ENCODE measurements around the gene EXOSC10. TPM values are rescaled to one million over a fixed set of nuclear protein-coding genes. Genes with fewer than 3 reads are reported as not detected.
A peak's percentile ranks its signal among the peaks of the same experiment; 100 is the strongest.

Gene EXOSC10
- 55.8 TPM for polyA plus RNA-seq (2013, experiment 1 of 2; ENCODE audit: insufficient read length)
- 50.9 TPM for polyA plus RNA-seq (2013, experiment 2 of 2; ENCODE audit: insufficient read length)

DNA sequence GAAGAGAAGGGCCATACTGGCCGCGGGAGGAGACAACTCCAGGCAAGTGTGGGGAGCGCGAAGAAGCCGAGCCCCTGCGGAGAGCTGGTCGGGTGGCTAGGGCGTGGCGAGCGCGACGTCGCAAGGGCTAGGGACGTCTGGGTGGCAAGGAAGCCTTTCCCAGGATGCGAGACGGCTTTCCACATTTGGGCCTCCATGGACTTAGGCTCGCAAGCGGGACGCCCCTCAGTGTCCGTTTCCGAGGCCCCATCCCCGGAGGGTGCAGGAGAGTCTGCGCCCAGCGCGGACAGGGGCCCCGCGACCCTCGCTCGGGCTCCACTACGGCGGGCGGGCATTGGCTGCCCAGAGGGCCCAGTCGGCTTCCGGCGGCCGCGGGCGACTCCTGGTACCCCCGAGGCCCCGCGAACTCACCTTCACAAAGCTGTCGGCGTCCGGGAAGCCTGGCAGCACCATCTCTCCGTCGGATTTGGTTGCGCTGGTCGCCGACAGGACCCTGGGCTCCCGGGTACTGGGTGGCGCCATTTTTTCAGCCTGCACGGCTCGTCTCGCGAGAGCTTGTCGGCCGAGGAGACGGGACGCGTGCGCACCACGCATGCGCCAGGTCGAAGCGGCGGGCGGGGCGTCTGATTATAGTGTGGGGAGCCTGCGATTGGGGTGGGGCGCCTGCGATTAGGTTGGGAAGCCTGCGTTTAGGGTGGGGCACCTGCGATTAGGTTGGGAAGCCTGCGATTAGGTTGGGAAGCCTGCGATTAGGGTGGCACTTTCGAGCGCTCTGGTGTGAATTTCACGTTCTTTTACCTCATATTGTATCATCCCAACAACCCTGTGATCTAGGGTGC lies at the start of gene EXOSC10:
TSS of gene EXOSC10 (minus strand) at position 560 of the 839 bp plus-strand sequence. CDS start at position 522, 38 bp downstream.
- DNase-seq, result peak; percentile 91

DNA sequence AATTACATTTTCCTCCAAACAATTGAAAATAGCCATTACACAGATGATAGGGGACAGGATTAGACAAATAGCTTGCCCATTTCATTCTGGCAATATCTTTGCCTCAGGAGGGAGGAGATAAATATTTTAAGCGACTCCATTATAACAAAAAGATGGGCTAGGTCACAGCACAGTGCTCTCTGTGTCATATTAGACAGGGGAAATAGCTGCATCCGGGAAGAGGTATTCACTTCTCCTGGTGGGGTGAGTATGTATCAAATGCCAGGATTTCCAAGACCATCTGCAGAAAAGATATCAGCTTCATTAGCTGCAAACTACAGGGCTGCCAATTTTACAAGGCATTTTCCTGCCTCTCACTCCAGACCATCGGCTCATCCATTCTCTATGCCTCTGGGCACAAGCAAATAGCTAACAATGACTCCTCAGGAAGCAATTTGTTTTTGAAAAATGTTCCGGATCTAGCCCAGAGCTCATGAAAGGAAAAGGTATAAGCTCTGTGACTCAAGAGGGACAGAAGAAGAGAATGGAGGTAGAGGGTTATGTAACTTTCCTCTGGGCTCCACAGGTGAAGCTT lies 47.6 kb upstream of the EXOSC10 start:
- no peak for DNase-seq

DNA sequence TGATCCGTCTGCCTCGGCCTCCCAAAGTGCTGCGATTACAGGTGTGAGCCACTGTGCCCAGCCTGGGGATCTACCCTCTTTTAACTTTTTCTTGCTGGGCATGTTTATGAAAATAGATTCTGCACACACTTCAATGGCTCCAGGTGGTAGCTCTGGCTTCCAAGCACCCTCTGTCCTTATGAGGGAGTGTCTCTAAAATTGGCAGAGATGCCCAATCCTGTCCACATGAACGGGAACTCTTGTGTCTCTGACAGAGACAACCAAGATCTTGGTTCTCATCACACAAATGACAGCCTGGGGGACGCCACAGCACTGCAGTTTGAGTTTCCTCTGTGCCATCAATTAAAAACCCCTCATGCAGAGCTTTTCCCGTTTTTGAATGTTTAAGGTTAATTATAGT lies 46.1 kb upstream of the EXOSC10 start:
- DNase-seq, result no peak

- no peak for DNase-seq
Measured at GRCh38 chr1:11144570-11145256, 45.0 kb upstream of the EXOSC10 start.

DNA sequence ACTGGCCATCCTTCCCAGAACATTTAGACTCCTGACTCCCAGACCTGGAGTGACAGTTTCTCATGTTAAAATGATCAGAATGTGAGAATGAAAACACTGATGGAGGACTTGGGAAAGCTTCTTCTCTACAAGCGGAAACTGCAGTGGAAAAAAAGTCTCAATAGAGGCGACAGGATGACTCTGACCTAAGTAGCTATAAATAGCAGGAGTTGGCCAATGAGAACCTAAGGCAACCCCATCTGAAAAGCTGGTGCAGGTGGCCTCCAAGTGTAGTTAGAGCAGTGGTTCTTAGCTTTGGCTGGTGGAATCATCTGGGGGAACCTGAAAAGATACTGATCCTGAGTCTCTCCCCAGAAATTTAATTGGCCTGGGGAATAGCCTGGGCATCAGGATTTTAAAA lies 44.2 kb upstream of the EXOSC10 start:
- no peak for DNase-seq

GRCh38 chr1:11143401-11143800 lies 43.7 kb upstream of the EXOSC10 start:
- DNase-seq, result no peak

GRCh38 chr1:11142618-11143391 lies 43.1 kb upstream of the EXOSC10 start:
- no peak for DNase-seq

DNA sequence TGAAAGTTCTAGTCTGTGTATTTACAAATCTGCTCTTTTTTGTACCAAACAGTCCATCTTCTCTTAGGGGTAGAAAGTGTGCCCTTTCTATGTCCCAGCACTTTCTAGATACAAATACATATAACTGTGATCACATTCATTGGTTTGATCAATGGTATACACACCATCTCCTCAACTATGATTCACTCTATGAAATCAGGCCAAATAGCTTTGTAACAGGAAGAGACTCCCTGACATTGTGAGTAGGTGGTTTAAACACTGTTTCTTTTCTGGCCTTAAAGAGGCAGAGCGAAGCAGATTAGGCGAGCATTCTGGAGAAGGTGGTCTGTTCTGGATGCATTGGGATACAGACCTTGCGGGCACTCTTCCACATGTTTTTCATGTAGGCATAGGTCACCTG lies 39.3 kb upstream of the EXOSC10 start:
- no peak for DNase-seq

- DNase-seq, result no peak
Measured at GRCh38 chr1:11138029-11138428, 38.4 kb upstream of the EXOSC10 start.

GRCh38 chr1:11134898-11135266 lies 35.2 kb upstream of the EXOSC10 start:
- no peak for DNase-seq

GRCh38 chr1:11134251-11134897 lies 34.7 kb upstream of the EXOSC10 start:
- DNase-seq, result no peak

- DNase-seq, result no peak
Measured at GRCh38 chr1:11132563-11133293, 33.1 kb upstream of the EXOSC10 start.

GRCh38 chr1:11131816-11132215 lies 32.1 kb upstream of the EXOSC10 start:
- no peak for DNase-seq

DNA sequence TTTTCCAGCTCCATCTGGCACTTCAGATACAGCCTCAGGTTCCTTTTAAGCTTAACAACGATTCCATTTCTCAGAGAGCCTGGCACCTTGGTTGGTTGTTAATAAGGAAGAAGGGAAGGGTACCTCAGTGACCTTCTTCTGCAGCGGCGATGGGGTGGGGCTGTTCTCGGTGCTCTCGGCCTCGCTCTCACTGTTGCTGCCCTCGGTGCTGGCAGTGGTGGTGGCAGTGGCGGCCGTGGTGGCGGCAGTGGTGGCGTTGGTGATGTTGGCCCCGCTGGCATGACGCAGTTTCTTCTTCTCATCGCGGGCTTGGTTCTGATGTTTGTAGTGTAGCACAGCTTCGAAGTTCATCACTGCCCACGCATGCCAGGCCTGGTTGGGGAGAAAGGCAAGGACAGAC lies 30.7 kb upstream of the EXOSC10 start:
- no peak for DNase-seq

DNA sequence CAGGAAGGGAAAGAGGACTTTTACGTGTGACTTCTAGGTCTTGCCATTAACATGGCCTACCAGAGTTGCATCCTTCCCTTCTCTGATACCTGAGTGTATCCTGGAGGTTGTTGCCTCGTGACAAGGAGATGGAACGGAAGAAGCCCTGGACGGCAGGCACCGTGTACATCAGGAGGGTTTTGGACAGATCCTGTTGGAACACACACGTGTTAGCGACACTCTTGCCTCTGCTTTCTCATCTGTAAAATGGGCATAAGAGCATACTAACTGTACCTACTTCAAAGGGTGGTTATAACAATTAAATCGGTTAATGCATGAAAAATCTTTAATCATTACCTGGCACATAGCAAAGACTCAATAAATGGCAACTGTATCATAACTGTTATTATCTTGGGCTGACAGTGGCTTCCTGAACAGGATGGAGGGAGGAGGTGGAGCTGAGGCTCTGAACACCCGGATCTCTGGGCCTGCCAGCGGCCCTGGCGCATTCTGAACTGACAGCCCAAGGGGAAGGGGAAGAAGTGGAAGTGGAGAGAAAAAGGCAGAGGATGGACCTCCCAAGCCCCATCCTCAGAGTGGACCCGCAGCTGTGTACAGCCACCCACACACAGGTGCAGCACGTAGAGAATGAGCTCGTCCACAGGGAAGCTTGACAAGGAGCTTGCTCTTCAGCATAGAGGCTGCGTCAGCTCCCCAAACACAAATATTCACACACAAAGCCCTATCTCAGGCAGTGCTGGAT lies 30.2 kb upstream of the EXOSC10 start:
- no peak for DNase-seq

GRCh38 chr1:11126569-11126968 lies 26.9 kb upstream of the EXOSC10 start:
- DNase-seq, result no peak

GRCh38 chr1:11125931-11126330 lies 26.3 kb upstream of the EXOSC10 start:
- DNase-seq, result no peak

- no peak for DNase-seq
Measured at GRCh38 chr1:11124965-11125364, 25.3 kb upstream of the EXOSC10 start.

DNA sequence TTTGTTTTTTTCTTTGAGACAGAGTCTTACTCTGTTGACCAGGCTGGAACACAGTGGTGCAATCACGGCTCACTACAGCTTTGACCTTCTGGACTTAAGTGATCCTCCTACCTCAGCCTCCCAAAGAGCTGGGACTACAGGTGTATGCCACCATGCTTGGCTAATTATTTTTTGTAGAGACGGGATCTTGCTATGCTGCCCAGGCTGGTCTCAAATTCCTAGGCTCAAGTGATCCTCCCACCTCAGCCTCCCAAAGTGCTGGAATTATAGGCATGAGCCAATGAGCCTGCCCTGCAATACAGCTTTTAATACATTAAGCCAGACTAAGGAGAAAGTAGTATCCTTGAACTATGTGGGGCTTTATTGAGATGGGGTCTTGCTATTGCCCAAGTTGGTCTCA lies 16.6 kb upstream of the EXOSC10 start:
- DNase-seq, result no peak

DNA sequence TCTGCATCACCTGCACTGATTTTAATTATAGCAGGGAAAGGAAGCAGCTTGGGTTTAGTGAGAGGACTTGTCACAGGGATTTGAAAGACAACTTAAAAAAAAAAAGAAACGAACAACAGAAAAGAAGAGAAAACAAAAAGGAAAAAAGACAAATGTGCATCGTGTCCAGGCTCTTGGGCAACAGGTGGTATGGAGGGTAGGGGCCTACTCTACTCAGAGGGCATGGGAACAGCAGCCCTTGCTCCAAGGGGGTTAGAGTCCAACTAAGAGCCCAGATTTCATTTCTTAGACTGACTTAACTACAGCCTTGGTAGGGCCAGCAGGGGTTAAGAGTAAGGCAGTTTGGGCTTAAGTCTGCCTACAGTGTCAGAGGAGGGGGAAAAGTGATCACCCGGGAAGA lies 15.3 kb upstream of the EXOSC10 start:
- DNase-seq, result no peak

All from fibroblast of skin of scalp (primary cell).